IMR-90 (cell line): ENCODE results near the gene PTPRN2. TPM values are rescaled to one million over a fixed set of nuclear protein-coding genes. Genes with fewer than 3 reads are reported as not detected.

ENCODE experiments used
- ATAC-seq: fragments of 200-7000 bp; cut with Tn5 transposase; 2 replicates; pipeline ENCODE4 v1.9.1; 2020; ENCODE audit warnings: low read depth, mild to moderate bottlenecking, moderate library complexity
- BruUV-seq: library from RNA; stranded (reverse); fragments of 400-500 nt; replicated peaks from 2 replicates; lab custom pipeline; 2021; lab: Mats Ljungman, UMichigan
- CTCF ChIA-PET: fragments of 300-600 bp; formaldehyde crosslinking; extraction: SDS; loops from one replicate; lab custom pipeline; 2021; ENCODE audit warnings: antibody characterized with exemption; lab: Yijun Ruan, JAX
- POLR2A ChIA-PET: fragments of 300-600 bp; sonication (Branson Sonifier 250); formaldehyde crosslinking; loops from one replicate; lab custom pipeline; 2022; ENCODE audit warnings: antibody characterized with exemption; ENCODE audit not compliant: unreplicated experiment; lab: Charles Lee
- DNase-seq: peaks from one replicate; pipeline ENCODE4 v3.0.0; 2013
- H2AFZ ChIP-seq: replicated peaks from 2 replicates; pipeline ENCODE3; 2013; ENCODE audit warnings: low read length, mild to moderate bottlenecking; ENCODE audit not compliant: poor library complexity
- H2AK5ac ChIP-seq: 2 replicates; pipeline ENCODE4 v1.6.1; 2013; ENCODE audit warnings: low read depth, low read length, inconsistent platforms
- H2AK9ac ChIP-seq: replicated peaks from 2 replicates; pipeline ENCODE3; 2013; ENCODE audit warnings: mild to moderate bottlenecking, low read depth, low read length, moderate library complexity; ENCODE audit not compliant: poor library complexity
- H2BK120ac ChIP-seq: 2 replicates; pipeline ENCODE4 v1.6.1; 2013; ENCODE audit warnings: low read depth, low read length, inconsistent platforms
- H2BK15ac ChIP-seq: 3 replicates; pipeline ENCODE4 v1.6.1; 2013; ENCODE audit warnings: low read depth, low read length, inconsistent platforms
- H2BK20ac ChIP-seq: 2 replicates; pipeline ENCODE4 v1.6.1; 2013; ENCODE audit warnings: low read depth, mild to moderate bottlenecking, inconsistent platforms, low read length, moderate library complexity
- H2BK5ac ChIP-seq: 2 replicates; pipeline ENCODE4 v1.6.1; 2013; ENCODE audit warnings: mild to moderate bottlenecking, low read depth, low read length, inconsistent platforms; ENCODE audit not compliant: poor library complexity, severe bottlenecking
- H3K14ac ChIP-seq: replicated peaks from 2 replicates; pipeline ENCODE4 v1.6.1; 2013; ENCODE audit warnings: low read depth, low read length, inconsistent platforms
- H3K18ac ChIP-seq: 2 replicates; pipeline ENCODE4 v1.6.1; 2013; ENCODE audit warnings: low read depth, low read length, control low read depth
- H3K23ac ChIP-seq: 2 replicates; pipeline ENCODE4 v1.6.1; 2013; ENCODE audit warnings: low read depth, low read length, inconsistent platforms
- H3K27ac ChIP-seq: 2 replicates; pipeline ENCODE4 v1.5.1; 2013; ENCODE audit warnings: mild to moderate bottlenecking, control low read depth, low read length; ENCODE audit not compliant: insufficient read depth
- H3K27me3 ChIP-seq: 2 replicates; pipeline ENCODE4 v1.6.1; 2013; ENCODE audit warnings: low read length; ENCODE audit not compliant: control insufficient read depth, insufficient read depth
- H3K36me3 ChIP-seq: 2 replicates; pipeline ENCODE4 v1.6.1; 2013; ENCODE audit warnings: low read length, mixed read lengths; ENCODE audit not compliant: control insufficient read depth, insufficient read depth
- H3K4ac ChIP-seq: 2 replicates; pipeline ENCODE4 v1.6.1; 2013; ENCODE audit warnings: low read depth, low read length, inconsistent platforms
- H3K4me1 ChIP-seq: 2 replicates; pipeline ENCODE4 v1.6.1; 2013; ENCODE audit warnings: low read length, mixed read lengths; ENCODE audit not compliant: control insufficient read depth, insufficient read depth
- H3K4me2 ChIP-seq: 2 replicates; pipeline ENCODE4 v1.6.1; 2013; ENCODE audit warnings: low read depth, mild to moderate bottlenecking, control low read depth, low read length, moderate library complexity
- H3K4me3 ChIP-seq: 2 replicates; pipeline ENCODE4 v1.5.1; 2013; ENCODE audit warnings: low read depth, mild to moderate bottlenecking, control low read depth, low read length, moderate library complexity; ENCODE audit not compliant: insufficient read depth
- H3K56ac ChIP-seq: 2 replicates; pipeline ENCODE4 v1.6.1; 2013; ENCODE audit warnings: low read length, inconsistent platforms; ENCODE audit not compliant: insufficient read depth; ENCODE audit errors: extremely low read depth
- H3K79me1 ChIP-seq, 2 experiments: 2 replicates each; pipeline ENCODE4 v1.6.1; 2013; ENCODE audit warnings: low read length in 2 of 2, inconsistent platforms in 1 of 2, low read depth in 1 of 2
- H3K9ac ChIP-seq: 2 replicates; pipeline ENCODE4 v1.6.1; 2013; ENCODE audit warnings: low read depth, low read length, control low read depth
- H3K9me1 ChIP-seq: 2 replicates; pipeline ENCODE4 v1.6.1; 2013; ENCODE audit warnings: low read length, inconsistent platforms; ENCODE audit not compliant: insufficient read depth
- H3K9me3 ChIP-seq: 2 replicates; pipeline ENCODE4 v1.6.1; 2013; ENCODE audit warnings: low read length; ENCODE audit not compliant: control insufficient read depth, insufficient read depth
- H4K20me1 ChIP-seq: 2 replicates; pipeline ENCODE4 v1.6.1; 2013; ENCODE audit warnings: low read length, inconsistent platforms; ENCODE audit not compliant: insufficient read depth
- H4K5ac ChIP-seq: 2 replicates; pipeline ENCODE4 v1.6.1; 2013; ENCODE audit warnings: mild to moderate bottlenecking, low read depth, low read length, control low read depth
- H4K8ac ChIP-seq, 2 experiments: 2 replicates each; pipeline ENCODE4 v1.6.1; 2013; ENCODE audit warnings: low read depth in 2 of 2, low read length in 2 of 2, control low read depth in 1 of 2, inconsistent platforms in 1 of 2
- H4K91ac ChIP-seq: 2 replicates; pipeline ENCODE4 v1.6.1; 2013; ENCODE audit warnings: low read depth, low read length, inconsistent platforms; ENCODE audit not compliant: insufficient read depth
- NFE2L2 ChIP-seq: fragments of 150-350 bp; IDR thresholded peaks from 2 replicates; pipeline ENCODE4 v1.6.1; 2016; ENCODE audit warnings: low read depth, mild to moderate bottlenecking, low read length
- RAD21 ChIP-seq: IDR thresholded peaks from 2 replicates; pipeline ENCODE4 v1.6.1; 2012; ENCODE audit warnings: low read length, improper control_type of control experiment
- WGBS, 2 experiments: methylation state at CpG; one replicate each; pipeline versions ENCODE4 v1.1.5 to v1.1.7; 2013; ENCODE audit warnings: missing lambda C conversion rate in 2 of 2; ENCODE audit not compliant: insufficient read length in 1 of 2; ENCODE audit errors: extremely low coverage in 2 of 2; 5-methylcytosine and 5-hydroxymethylcytosine counted together
- dilution Hi-C: fragments of 300-500 bp; cut with HindIII; formaldehyde crosslinking; loops from one replicate; pipeline ENCODE4 v1.14.3; 2018; ENCODE audit warnings: low sequenced_read_pairs; ENCODE audit not compliant: unreplicated experiment
- in situ Hi-C: fragments of 300-500 bp; cut with MboI; formaldehyde crosslinking; loops from 3 replicates; pipeline ENCODE4 v1.14.3; 2019; ENCODE audit warnings: low sequenced_read_pairs, inconsistent platforms, mixed read lengths
- intact Hi-C: fragments of 100-400 bp; cut with micrococcal nuclease; formaldehyde crosslinking; loops from 2 replicates; pipeline ENCODE4 v1.10.0; 2022
- polyA plus RNA-seq, 3 experiments: library from polyadenylated mRNA; depleted of rRNA; stranded (reverse); fragments of >200 nt; gene quantifications; 2 replicates each; pipeline ENCODE4 v1.2.3, GENCODE V29; 2012; ENCODE audit warnings: low replicate concordance in 1 of 3
- total RNA-seq: library from RNA; depleted of rRNA; stranded (reverse); fragments of >200 nt; gene quantifications from 2 replicates; pipeline ENCODE4 v1.2.3, GENCODE V29; 2012

Gene PTPRN2
- total and polyA plus RNA-seq, 2 of the 4 experiments (the other 2 are of a cell fraction) = 0.03 TPM; not detected in 1

GRCh38 chr7:158498443-158499081 is 89.1 kb downstream of the PTPRN2 start:
- POLR2A ChIA-PET = no interaction called here
- CTCF ChIA-PET = no interaction called here
- Histone ChIP-seq H2BK120ac (no peak overlapping the region), H4K91ac (no peak overlapping the region), H3K4ac (no peak overlapping the region), H3K27me3 (no peaks in the 10 kb centered on the region), H2BK15ac (no peak overlapping the region), H2BK20ac (no peak overlapping the region), H3K9me3 (peaks cover 28% of the 10 kb centered on the region), H3K27ac (no peak overlapping the region), H2BK5ac (no peak overlapping the region), H3K4me2 (no peak overlapping the region), H4K20me1 (no peaks in the 10 kb centered on the region), H3K14ac (no peak overlapping the region), H4K8ac (no peak overlapping the region), H2AK5ac (no peak overlapping the region), H3K9ac (no peak overlapping the region), H3K36me3 (no peaks in the 10 kb centered on the region), H3K56ac (no peak overlapping the region), H3K23ac (no peak overlapping the region), H3K4me1 (no peaks in the 10 kb centered on the region), H3K18ac (no peak overlapping the region), H3K79me1 (no peaks in the 10 kb centered on the region), H3K9me1 (no peaks in the 10 kb centered on the region), H3K4me3 (no peak overlapping the region), H4K5ac (no peak overlapping the region), H2AK9ac (no peak overlapping the region), H2AFZ (no peak overlapping the region)
- TF ChIP-seq NFE2L2 = peak; percentile 44
- TF ChIP-seq RAD21 = no peak
- DNase-seq (no peak), ATAC-seq (no peak)
- 60% methylated on average over 2 of the region's 11 CpGs; no CpG with 5 or more reads in 1 of the 2 experiments for WGBS, 2 experiments
- in situ Hi-C loops (no loop called here), dilution Hi-C loops (no loop called here), intact Hi-C loops (no loop called here)
- no TSS peak for BruUV-seq
